HCT116 (cell line): ENCODE measurements around the gene ATG12.

Source experiments
- CEBPB ChIP-seq: IDR thresholded peaks from 2 replicates; pipeline ENCODE4 v1.6.1; 2012; ENCODE audit warnings: low read depth
- CTCF ChIP-seq, 3 experiments: fragments of 200-600 bp in 1 of 3; sonication (generic) in 1 of 3; IDR thresholded peaks in 2 of 3; conservative IDR thresholded peaks in 1 of 3; 2 replicates each; pipeline ENCODE4 v1.5.1; 2012 to 2017; ENCODE audit warnings: low read depth in 2 of 3, low read length in 2 of 3, antibody characterized with exemption in 1 of 3, borderline replicate concordance in 1 of 3, control low read depth in 1 of 3, mild to moderate bottlenecking in 1 of 3, mixed read lengths in 1 of 3, mixed run types in 1 of 3, moderate library complexity in 1 of 3; ENCODE audit not compliant: insufficient read depth in 1 of 3
- EGR1 ChIP-seq: IDR thresholded peaks from 2 replicates; pipeline ENCODE4 v1.6.1; 2012; ENCODE audit warnings: low read depth
- EZH2 ChIP-seq: fragments of 200-600 bp; sonication (generic); IDR thresholded peaks from 2 replicates; pipeline ENCODE4 v1.6.1; 2017; ENCODE audit warnings: antibody characterized with exemption, mixed run types
- MAX ChIP-seq: IDR thresholded peaks from 2 replicates; pipeline ENCODE4 v1.6.1; 2012
- POLR2A ChIP-seq: IDR thresholded peaks from 2 replicates; pipeline ENCODE4 v1.7.0; 2011; ENCODE audit warnings: borderline replicate concordance; ENCODE audit not compliant: insufficient read depth, insufficient read length; ENCODE audit errors: extremely low read depth
- POLR2AphosphoS5 ChIP-seq: IDR thresholded peaks from 2 replicates; pipeline ENCODE4 v1.6.1; 2011; ENCODE audit warnings: mild to moderate bottlenecking, low read depth, low read length, moderate library complexity
- RAD21 ChIP-seq: IDR thresholded peaks from 2 replicates; pipeline ENCODE4 v1.6.1; 2012; ENCODE audit warnings: low read depth, mild to moderate bottlenecking
- REST ChIP-seq: IDR thresholded peaks from 2 replicates; pipeline ENCODE4 v1.6.1; 2012; ENCODE audit warnings: low read depth
- SIN3A ChIP-seq: IDR thresholded peaks from 2 replicates; pipeline ENCODE4 v1.6.1; 2012; ENCODE audit warnings: low read depth
- SP1 ChIP-seq: IDR thresholded peaks from 2 replicates; pipeline ENCODE4 v1.6.1; 2012; ENCODE audit warnings: low read depth
- TCF7L2 ChIP-seq: IDR thresholded peaks from 2 replicates; pipeline ENCODE4 v1.7.0; 2011; ENCODE audit warnings: borderline replicate concordance, inconsistent platforms; ENCODE audit not compliant: insufficient read depth, insufficient read length; ENCODE audit errors: extremely low read depth
- YY1 ChIP-seq: IDR thresholded peaks from 2 replicates; pipeline ENCODE4 v1.6.1; 2011; ENCODE audit warnings: low read length, low read depth, moderate library complexity, mild to moderate bottlenecking; ENCODE audit not compliant: insufficient replicate concordance; ENCODE audit errors: extremely low read depth

GRCh38 chr5:115800108-115800507 is 41.3 kb downstream of the ATG12 start:
- TF ChIP-seq POLR2A (no peak), YY1 (no peak), CTCF (IDR thresholded peaks at IDR 0.05 in 2 of 3, conservative IDR thresholded peaks at IDR 0.05 in 1 of 3; ENCODE audit: borderline replicate concordance in 1 of 3, insufficient read depth in 1 of 3, low read depth in 2 of 3, low read length in 2 of 3) (no peak), RAD21 (no peak), SIN3A (no peak), TCF7L2 (no peak), CEBPB (no peak), POLR2AphosphoS5 (no peak), MAX (no peak), EZH2 (no peak), EGR1 (no peak), REST (no peak), SP1 (no peak)
